GM19193 (cell line): Measurements from ENCODE around the gene WNT5A.

Source experiments
- POLR2A ChIP-seq: IDR thresholded peaks from 4 replicates; pipeline ENCODE4 v1.6.1; 2011; ENCODE audit not compliant: insufficient read depth, insufficient read length; ENCODE audit errors: extremely low read depth

The WNT5A gene

GRCh38 chr3:55417211-55417610, 69.9 kb downstream of the WNT5A start:
- no peak for TF ChIP-seq POLR2A

GRCh38 chr3:55416331-55416821, 70.7 kb downstream of the WNT5A start:
- TF ChIP-seq POLR2A: no peak
